Neural cell (in vitro differentiated cells): Measurements from ENCODE around the gene OR5AN1. TPM values are rescaled to one million over a fixed set of nuclear protein-coding genes. Genes with fewer than 3 reads are reported as not detected.
"Not testable (repeated sequence)": the region's sequence is repeated elsewhere in the genome, so short reads cannot be mapped to it uniquely, and the experiment has no call there.

Source experiments
- H2AFZ ChIP-seq: fragments of 200-600, 300-800 bp; sonication (generic), shearing (Covaris generic); 2 replicates; pipeline ENCODE4 v1.6.0; 2014; ENCODE audit warnings: low read depth, mild to moderate bottlenecking, antibody characterized with exemption, low read length, moderate library complexity
- H3F3A ChIP-seq: fragments of 200-600 bp; shearing (Covaris generic); 2 replicates; pipeline ENCODE4 v1.6.1; 2016; ENCODE audit warnings: mild to moderate bottlenecking, moderate library complexity, mixed read lengths, antibody characterized with exemption, low read length; ENCODE audit not compliant: insufficient read depth, poor library complexity, severe bottlenecking
- H3K27ac ChIP-seq: fragments of 200-600, 300-800 bp; sonication (generic), shearing (Covaris generic); 2 replicates; pipeline ENCODE4 v1.5.1; 2014; ENCODE audit warnings: mild to moderate bottlenecking, low read length, moderate library complexity
- H3K27me3 ChIP-seq: fragments of 300-800, 200-600 bp; sonication (generic), shearing (Covaris generic); 2 replicates; pipeline ENCODE4 v1.6.0; 2014; ENCODE audit warnings: mild to moderate bottlenecking, low read depth, low read length, moderate library complexity; ENCODE audit not compliant: insufficient read depth
- H3K36me3 ChIP-seq: fragments of 300-800, 200-600 bp; sonication (generic), shearing (Covaris generic); 2 replicates; pipeline ENCODE4 v1.5.1; 2014; ENCODE audit warnings: mild to moderate bottlenecking, antibody characterized with exemption, low read length, moderate library complexity; ENCODE audit not compliant: insufficient read depth
- H3K4me2 ChIP-seq: fragments of 300-800, 200-600 bp; sonication (generic), shearing (Covaris generic); 2 replicates; pipeline ENCODE4 v1.6.0; 2014; ENCODE audit warnings: mild to moderate bottlenecking, low read length
- H3K4me3 ChIP-seq: fragments of 300-800, 200-600 bp; sonication (generic), shearing (Covaris generic); 2 replicates; pipeline ENCODE4 v1.5.1; 2014; ENCODE audit warnings: mild to moderate bottlenecking, low read length, moderate library complexity
- H3K79me2 ChIP-seq: fragments of 200-600 bp; shearing (Covaris generic); replicated peaks from 2 replicates; pipeline ENCODE4 v1.6.0; 2014; ENCODE audit warnings: mild to moderate bottlenecking, low read length, moderate library complexity; ENCODE audit not compliant: insufficient read depth
- H3K9ac ChIP-seq: fragments of 300-800, 200-600 bp; sonication (generic), shearing (Covaris generic); 2 replicates; pipeline ENCODE4 v1.6.1; 2016; ENCODE audit warnings: mild to moderate bottlenecking, low read length, mixed read lengths
- H3K9me2 ChIP-seq: fragments of 200-600 bp; shearing (Covaris generic); 2 replicates; pipeline ENCODE4 v1.6.1; 2016; ENCODE audit warnings: mild to moderate bottlenecking, low read length, mixed read lengths; ENCODE audit not compliant: insufficient read depth
- H3K9me3 ChIP-seq: fragments of 200-600, 300-800 bp; sonication (generic), shearing (Covaris generic); 2 replicates; pipeline ENCODE4 v1.6.1; 2016; ENCODE audit warnings: mild to moderate bottlenecking, mixed run types, low read length, moderate library complexity, mixed read lengths
- H4K20me1 ChIP-seq: fragments of 200-600 bp; shearing (Covaris generic); 2 replicates; pipeline ENCODE4 v1.6.1; 2016; ENCODE audit warnings: mild to moderate bottlenecking, mixed run types; ENCODE audit not compliant: insufficient read depth
- CTCF ChIP-seq: fragments of 450-650 bp; IDR thresholded peaks from 2 replicates; pipeline ENCODE4 v1.5.1; 2014; ENCODE audit warnings: antibody characterized with exemption, mild to moderate bottlenecking, moderate library complexity; ENCODE audit not compliant: poor library complexity, severe bottlenecking
- EP300 ChIP-seq: fragments of 450-650 bp; conservative IDR thresholded peaks from 2 replicates; pipeline ENCODE4 v1.6.1; 2014; ENCODE audit warnings: antibody characterized with exemption, mild to moderate bottlenecking, moderate library complexity; ENCODE audit not compliant: poor library complexity, severe bottlenecking
- EZH2 ChIP-seq: fragments of 200-600, 300-800 bp; shearing (Covaris generic), sonication (generic); IDR thresholded peaks from 2 replicates; pipeline ENCODE4 v1.6.1; 2014; ENCODE audit warnings: antibody characterized with exemption, low read length, borderline replicate concordance, mild to moderate bottlenecking; ENCODE audit not compliant: insufficient read depth, poor library complexity, severe bottlenecking
- MXI1 ChIP-seq: fragments of 450-650 bp; conservative IDR thresholded peaks from 2 replicates; pipeline ENCODE4 v1.6.1; 2014; ENCODE audit warnings: antibody characterized with exemption, mild to moderate bottlenecking; ENCODE audit not compliant: poor library complexity, severe bottlenecking
- POLR2AphosphoS5 ChIP-seq: IDR thresholded peaks from 2 replicates; pipeline ENCODE4 v1.6.1; 2012
- RAD21 ChIP-seq: fragments of 450-650 bp; conservative IDR thresholded peaks from 2 replicates; pipeline ENCODE4 v1.6.1; 2014; ENCODE audit warnings: antibody characterized with exemption, mild to moderate bottlenecking, moderate library complexity
- REST ChIP-seq: IDR thresholded peaks from 2 replicates; pipeline ENCODE4 v1.6.1; 2012; ENCODE audit warnings: borderline replicate concordance
- SMC3 ChIP-seq: fragments of 450-650 bp; conservative IDR thresholded peaks from 2 replicates; pipeline ENCODE4 v1.6.1; 2014; ENCODE audit warnings: antibody characterized with exemption, mild to moderate bottlenecking, moderate library complexity; ENCODE audit not compliant: poor library complexity
- TAF1 ChIP-seq: IDR thresholded peaks from 2 replicates; pipeline ENCODE4 v1.6.1; 2012; ENCODE audit warnings: low read depth
- polyA plus RNA-seq: library from polyadenylated mRNA; depleted of rRNA; stranded (reverse); fragments of >200 nt; gene quantifications from 2 replicates; pipeline ENCODE4 v1.2.3, GENCODE V29; 2014

Gene OR5AN1
- polyA plus RNA-seq, 1 donor from 2014 or later = not detected

GRCh38 chr11:59368238-59369022 is 9.7 kb downstream of the OR5AN1 start:
- Histone ChIP-seq H3K27ac (no peak overlapping the region), H3K9me3 (no peaks in the 10 kb centered on the region), H2AFZ (no peak overlapping the region), H4K20me1 (no peaks in the 10 kb centered on the region), H3K36me3 (no peaks in the 10 kb centered on the region), H3K9ac (no peak overlapping the region), H3K4me2 (no peak overlapping the region), H3K4me3 (no peak overlapping the region), H3K9me2 (no peaks in the 10 kb centered on the region), H3K79me2 (no peaks in the 10 kb centered on the region), H3F3A (no peaks in the 10 kb centered on the region), H3K27me3 (no peaks in the 10 kb centered on the region)
- TF ChIP-seq EZH2 (no peak), SMC3 (no peak)

- H3K9me3 ChIP-seq, H3K36me3 ChIP-seq, H3K27ac ChIP-seq, H3K9ac ChIP-seq, H3K4me3 ChIP-seq, H3K9me2 ChIP-seq, H3K27me3 ChIP-seq, H3K79me2 ChIP-seq, H3K4me2 ChIP-seq, H3F3A ChIP-seq, H2AFZ ChIP-seq, H4K20me1 ChIP-seq: not testable (repeated sequence)
These were observed 13.6 kb downstream of the OR5AN1 start for GRCh38 chr11:59372324-59372723.

GRCh38 chr11:59380263-59381059 is 21.8 kb downstream of the OR5AN1 start:
- TF ChIP-seq TAF1 (no peak), SMC3 (no peak), EP300 (no peak), CTCF (no peak), RAD21 (no peak), EZH2 (no peak), MXI1 (no peak), REST (no peak), POLR2AphosphoS5 (no peak)
- H3K27me3 ChIP-seq = no peaks in the 10 kb centered on the region
- no peak overlapping the region for H3K9ac ChIP-seq
- H3K4me3 ChIP-seq = no peak overlapping the region
- no peak overlapping the region for H2AFZ ChIP-seq
- H4K20me1 ChIP-seq = no peaks in the 10 kb centered on the region
- H3K79me2 ChIP-seq = no peaks in the 10 kb centered on the region
- H3F3A ChIP-seq = no peaks in the 10 kb centered on the region
- no peak overlapping the region for H3K4me2 ChIP-seq
- no peaks in the 10 kb centered on the region for H3K9me2 ChIP-seq
- H3K27ac ChIP-seq = no peak overlapping the region
- H3K9me3 ChIP-seq = no peaks in the 10 kb centered on the region
- H3K36me3 ChIP-seq = no peaks in the 10 kb centered on the region
